Stimulated activated CD8-positive, alpha-beta memory T cell treated with anti-CD3 and anti-CD28 coated beads, Interleukin-12 subunit alpha, Interleukin-12 subunit beta, amount 100 ng/mL, for 4 hours (primary cell): ENCODE results near the gene SGPP2.
"Not testable (repeated sequence)": the region's sequence is repeated elsewhere in the genome, so short reads cannot be mapped to it uniquely, and the experiment has no call there.

Experiments
- DNase-seq: peaks from one replicate; pipeline ENCODE4 v3.0.0-alpha.2; 2020; ENCODE audit warnings: low read depth

SGPP2 gene, protein sequence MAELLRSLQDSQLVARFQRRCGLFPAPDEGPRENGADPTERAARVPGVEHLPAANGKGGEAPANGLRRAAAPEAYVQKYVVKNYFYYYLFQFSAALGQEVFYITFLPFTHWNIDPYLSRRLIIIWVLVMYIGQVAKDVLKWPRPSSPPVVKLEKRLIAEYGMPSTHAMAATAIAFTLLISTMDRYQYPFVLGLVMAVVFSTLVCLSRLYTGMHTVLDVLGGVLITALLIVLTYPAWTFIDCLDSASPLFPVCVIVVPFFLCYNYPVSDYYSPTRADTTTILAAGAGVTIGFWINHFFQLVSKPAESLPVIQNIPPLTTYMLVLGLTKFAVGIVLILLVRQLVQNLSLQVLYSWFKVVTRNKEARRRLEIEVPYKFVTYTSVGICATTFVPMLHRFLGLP

GRCh38 chr2:222424276-222424728 lies at the start of gene SGPP2:
Gene SGPP2, plus strand, starts transcription at chr2:222424543. Its CDS starts 60 bp downstream, at chr2:222424603.
- no peak for DNase-seq

- DNase-seq = no peak
Observed at GRCh38 chr2:222375798-222376197, 48.5 kb upstream of the SGPP2 start.

- DNase-seq = no peak
Observed at GRCh38 chr2:222380456-222380855, 43.9 kb upstream of the SGPP2 start.

DNA sequence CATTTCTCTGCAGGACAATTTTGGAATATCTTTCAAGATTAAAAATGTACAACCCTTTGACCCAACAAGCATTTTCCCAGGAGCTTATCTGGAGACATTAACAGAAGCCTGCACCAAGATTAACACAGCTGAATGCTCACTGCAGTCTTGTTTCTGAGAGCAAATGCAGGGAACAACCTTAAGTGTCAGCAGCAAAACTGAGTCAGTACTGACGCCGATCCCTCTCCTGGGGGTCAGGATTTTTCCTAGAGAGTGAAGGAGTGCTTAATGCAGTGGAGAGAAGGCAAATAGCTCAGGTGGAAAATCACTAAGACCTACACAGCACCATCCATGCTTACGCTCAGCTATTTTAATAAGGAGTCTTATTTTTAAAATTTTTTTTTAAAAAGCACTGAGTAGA lies 42.8 kb upstream of the SGPP2 start:
- no peak for DNase-seq

DNA sequence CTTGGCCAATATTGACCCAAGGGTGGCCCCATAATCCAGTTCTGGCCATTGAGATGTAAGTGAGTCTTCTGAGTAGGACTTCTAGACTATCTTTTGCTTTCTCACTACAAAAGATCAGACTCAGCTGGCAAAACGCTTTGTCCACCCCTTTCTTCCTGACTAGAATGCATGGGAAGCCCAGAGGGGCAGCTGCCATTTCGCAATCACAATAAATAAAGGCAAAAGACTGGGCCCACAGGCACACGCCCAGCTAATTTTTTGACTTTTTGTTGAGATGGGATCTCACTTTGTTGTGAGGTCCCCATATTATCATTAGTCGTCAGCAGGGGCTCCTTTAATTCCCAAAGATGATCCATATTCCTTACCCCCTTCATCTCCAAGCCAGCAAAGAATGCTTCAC lies 41.1 kb upstream of the SGPP2 start:
- DNase-seq = no peak

- no peak for DNase-seq
Observed at GRCh38 chr2:222391743-222392285, 32.5 kb upstream of the SGPP2 start.

GRCh38 chr2:222393733-222394267 lies 30.5 kb upstream of the SGPP2 start:
- no peak for DNase-seq

DNA sequence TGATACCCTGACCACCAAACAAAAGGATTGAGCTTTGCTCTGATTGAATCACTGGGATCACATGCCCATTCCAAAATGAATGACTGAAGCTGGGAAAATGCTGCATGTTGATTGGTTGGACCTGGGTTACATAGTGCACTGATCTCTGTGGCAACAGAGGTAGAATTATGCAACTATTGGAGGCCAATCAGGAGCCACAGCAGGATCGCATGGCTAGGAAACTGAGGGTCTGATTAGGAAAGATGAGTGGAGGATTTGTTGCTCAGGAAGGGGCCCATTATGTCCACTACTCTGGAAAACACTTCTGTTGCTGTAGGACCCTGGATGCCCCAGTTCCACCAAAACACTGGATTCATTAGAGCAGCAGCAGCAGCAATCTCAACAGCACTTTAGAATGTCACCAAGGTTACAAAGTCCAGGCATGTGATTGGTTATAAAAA lies 25.9 kb upstream of the SGPP2 start:
- DNase-seq = no peak

- no peak for DNase-seq
Observed at GRCh38 chr2:222399038-222399783, 25.1 kb upstream of the SGPP2 start.

DNA sequence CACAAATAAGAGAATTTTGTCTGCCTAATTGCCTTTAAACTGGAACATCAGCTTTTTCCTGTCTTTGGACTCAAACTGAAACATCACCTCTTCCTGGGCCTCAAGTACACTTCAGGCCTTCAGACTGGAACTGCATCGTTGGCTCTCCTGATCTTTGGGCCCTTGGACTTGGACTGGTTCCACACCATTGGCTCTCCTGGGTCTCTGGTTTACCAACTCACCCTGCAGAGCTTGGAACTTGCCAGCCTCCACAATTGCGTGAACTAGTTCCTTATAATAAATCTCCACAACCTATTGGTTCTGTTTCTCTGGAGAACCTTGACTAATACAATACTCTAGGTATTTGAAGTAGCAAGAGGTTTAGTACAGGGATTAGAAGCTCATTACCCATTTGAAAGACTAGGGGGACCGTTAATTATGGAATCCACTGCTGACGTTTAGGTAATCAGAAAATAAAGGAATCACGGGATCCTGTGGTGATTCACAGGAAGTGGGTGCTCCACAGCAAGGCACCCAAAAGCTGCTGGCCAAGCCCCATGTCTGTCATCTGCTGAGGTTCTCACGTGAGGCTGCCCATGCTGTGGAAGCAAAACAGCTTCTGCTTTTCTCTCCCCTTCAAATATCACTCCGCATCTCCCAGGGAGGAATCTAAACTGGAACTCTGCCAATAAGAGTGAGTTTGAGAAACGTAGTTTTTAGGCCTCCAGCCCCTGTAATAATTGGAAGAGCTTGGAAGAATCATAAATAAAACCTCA lies 20.0 kb upstream of the SGPP2 start:
- DNase-seq = no peak

- no peak for DNase-seq
Observed at GRCh38 chr2:222408684-222409083, 15.7 kb upstream of the SGPP2 start.

GRCh38 chr2:222410534-222410933 lies 13.8 kb upstream of the SGPP2 start:
- DNase-seq = no peak

GRCh38 chr2:222412334-222412733 lies 12.0 kb upstream of the SGPP2 start:
- DNase-seq = not testable (repeated sequence)

DNA sequence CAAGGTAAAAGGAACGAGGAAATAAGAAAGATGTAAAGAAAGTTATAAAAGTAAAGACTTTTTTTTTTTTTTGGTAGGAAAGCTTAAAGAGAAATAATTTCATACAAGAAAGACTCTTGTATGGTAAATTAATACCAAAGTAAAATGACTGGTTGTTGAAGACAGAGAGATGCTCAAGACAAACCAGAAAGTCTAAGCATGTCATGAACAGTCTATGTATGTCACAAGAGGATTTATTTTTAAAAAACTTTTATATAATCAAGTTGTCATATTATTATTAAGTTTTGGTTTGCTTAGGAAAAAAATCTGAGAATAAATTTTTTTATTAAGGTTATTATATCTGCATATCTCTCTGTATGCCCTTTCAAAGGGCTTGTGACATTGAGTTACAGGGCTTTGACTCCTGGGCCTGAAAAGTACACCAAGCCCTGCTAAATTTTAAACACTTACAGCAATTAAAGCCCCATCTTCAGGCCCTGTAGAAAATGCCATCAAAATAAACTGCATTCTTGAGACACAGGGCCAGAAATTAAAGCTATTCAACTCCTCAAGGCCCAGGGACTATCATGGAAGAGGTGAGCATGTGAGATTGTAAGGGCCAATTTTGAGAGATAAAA lies 10.9 kb upstream of the SGPP2 start:
- no peak for DNase-seq

- no peak for DNase-seq
Observed at GRCh38 chr2:222418739-222419138, 5.6 kb upstream of the SGPP2 start.

DNA sequence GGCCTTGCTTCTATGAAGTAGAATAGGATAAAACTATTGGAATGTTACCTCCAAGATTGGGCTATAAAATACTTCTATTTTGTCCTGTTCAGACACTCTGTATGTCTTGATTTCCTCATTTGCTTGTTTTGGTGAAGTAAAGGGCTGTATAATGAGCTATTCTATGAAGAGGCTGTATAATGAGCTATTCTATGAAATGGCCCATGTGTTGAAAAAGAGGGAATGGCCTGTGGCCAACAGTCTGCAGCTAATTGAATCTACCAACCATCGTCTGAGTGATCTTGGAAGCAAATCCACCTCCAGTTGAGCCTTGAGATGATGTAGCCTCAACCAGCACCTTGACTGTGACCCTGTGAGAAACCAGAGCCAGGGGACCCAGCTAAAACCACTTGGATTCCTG lies 3.8 kb upstream of the SGPP2 start:
- DNase-seq = no peak

- DNase-seq = no peak
Observed at GRCh38 chr2:222421626-222422025, 2.7 kb upstream of the SGPP2 start.

DNA sequence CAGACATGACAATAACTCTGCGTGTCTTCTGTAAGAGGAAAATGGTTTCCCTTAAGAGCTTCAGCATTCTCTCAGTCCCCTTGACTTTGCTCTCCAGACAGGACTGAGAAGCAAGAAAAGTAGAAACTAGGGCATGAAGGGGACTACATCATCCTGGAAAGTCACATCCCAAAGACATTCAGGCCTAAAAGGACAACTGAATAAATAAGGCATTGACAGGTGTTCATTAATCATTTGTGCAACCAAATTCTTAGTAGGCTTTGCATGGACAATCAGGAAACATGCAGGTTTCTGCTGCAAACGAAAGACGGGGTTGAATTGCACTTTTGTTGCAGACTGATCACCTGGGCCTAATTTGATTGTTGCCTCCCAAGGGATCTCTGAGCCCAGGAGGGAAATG lies 1.2 kb upstream of the SGPP2 start:
- no peak for DNase-seq

DNA sequence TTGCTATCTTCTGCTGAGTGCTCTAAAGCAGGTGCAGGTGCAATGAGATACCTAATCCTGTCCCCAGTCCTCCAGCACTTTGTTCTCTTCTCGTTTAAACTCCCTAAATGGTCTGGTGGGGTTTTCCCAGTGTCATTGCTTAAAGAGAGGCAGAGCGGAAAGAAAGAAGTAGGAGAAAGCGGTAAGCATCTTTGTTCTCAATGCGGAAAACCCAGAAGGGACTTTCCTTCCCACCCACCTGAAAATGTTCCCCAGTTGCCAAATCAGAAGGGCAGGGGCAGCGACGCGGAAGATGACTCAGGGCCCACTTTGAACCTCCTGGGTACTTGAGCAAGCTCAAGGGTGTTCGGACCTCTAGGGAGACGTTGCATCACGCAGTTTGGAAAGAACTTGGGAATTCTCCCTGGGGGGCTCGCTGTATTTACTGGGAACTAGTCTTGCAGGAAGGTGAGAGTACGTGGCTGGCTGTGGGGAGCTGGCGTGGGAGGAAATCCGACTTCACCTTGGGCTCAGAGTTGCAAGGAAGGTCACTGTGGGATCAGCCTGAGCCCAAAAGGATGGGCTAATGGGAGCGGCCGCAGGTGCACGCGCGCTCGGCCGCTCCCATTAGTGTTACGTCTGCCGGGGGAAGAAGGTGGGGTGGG lies 589 bp upstream of the SGPP2 start:
- DNase-seq = no peak

- no peak for DNase-seq
Observed at GRCh38 chr2:222424729-222425671, 657 bp downstream of the SGPP2 start.
